ENCODE results near the gene ADD2. TPM values are rescaled to one million over a fixed set of nuclear protein-coding genes. Genes with fewer than 3 reads are reported as not detected.
"Not testable (repeated sequence)": the region's sequence is repeated elsewhere in the genome, so short reads cannot be mapped to it uniquely, and the experiment has no call there.

The ADD2 gene
- total RNA-seq, 2 experiments from 2014 or later = 0.45 to 1.2 TPM

- no peaks in the 10 kb centered on the region for H3K4me1 Mint-ChIP-seq
- peaks cover 45% of the 10 kb centered on the region for H3K27me3 Mint-ChIP-seq
- H3K4me3 Mint-ChIP-seq = no peak overlapping the region
- CTCF ChIA-PET = interaction anchor here (0.9 kb wide), 1 partner anchor 9 kb away, joined by 3 read pairs; no protein-coding TSS in a partner anchor
- H3K27ac Mint-ChIP-seq = no peak overlapping the region
- ATAC-seq (no peak), DNase-seq (no peak)
- H3K9me3 Mint-ChIP-seq (ENCODE audit: low read depth) = no peaks in the 10 kb centered on the region
- H3K36me3 Mint-ChIP-seq = no peaks in the 10 kb centered on the region
Observed at GRCh38 chr2:70626254-70626990, 141.6 kb downstream of the ADD2 start.

- H3K4me1 Mint-ChIP-seq; ATAC-seq; H3K9me3 Mint-ChIP-seq (ENCODE audit: low read depth); H3K27ac Mint-ChIP-seq; H3K36me3 Mint-ChIP-seq; CTCF ChIA-PET; DNase-seq; H3K4me3 Mint-ChIP-seq: not testable (repeated sequence)
- peaks cover 19% of the 10 kb centered on the region for H3K27me3 Mint-ChIP-seq
Observed at GRCh38 chr2:70621536-70621935, 146.5 kb downstream of the ADD2 start.

GRCh38 chr2:70620020-70620419 lies 148.0 kb downstream of the ADD2 start:
- H3K4me3 Mint-ChIP-seq = no peak overlapping the region
- CTCF ChIA-PET = interaction anchor here (0.8 to 7.6 kb wide), 5 partner anchors 27 to 317 kb away, joined by 3 to 74 read pairs (median 3); partner anchors contain the start of gene FAM136A
- no peak overlapping the region for H3K27ac Mint-ChIP-seq
- no peak for DNase-seq
- peaks cover 6% of the 10 kb centered on the region for H3K4me1 Mint-ChIP-seq
- H3K27me3 Mint-ChIP-seq = peaks cover 19% of the 10 kb centered on the region
- no peak for ATAC-seq
- H3K36me3 Mint-ChIP-seq = no peaks in the 10 kb centered on the region
- H3K9me3 Mint-ChIP-seq (ENCODE audit: low read depth) = no peaks in the 10 kb centered on the region

- H3K36me3 Mint-ChIP-seq = no peaks in the 10 kb centered on the region
- CTCF ChIA-PET = interaction anchor here (0.6 to 7.6 kb wide), 8 partner anchors 26 to 316 kb away, joined by 3 to 74 read pairs (median 8); partner anchors contain the start of gene FAM136A
- no peaks in the 10 kb centered on the region for H3K9me3 Mint-ChIP-seq (ENCODE audit: low read depth)
- H3K4me1 Mint-ChIP-seq = peaks cover 6% of the 10 kb centered on the region
- DNase-seq (no peak), ATAC-seq (no peak)
- no peak overlapping the region for H3K27ac Mint-ChIP-seq
- peaks cover 19% of the 10 kb centered on the region for H3K27me3 Mint-ChIP-seq
- no peak overlapping the region for H3K4me3 Mint-ChIP-seq
Observed at GRCh38 chr2:70619167-70619566, 148.8 kb downstream of the ADD2 start.

- DNase-seq = no peak
Observed at GRCh38 chr2:70616168-70616694, 151.8 kb downstream of the ADD2 start.

GRCh38 chr2:70615222-70615621 lies 152.8 kb downstream of the ADD2 start:
- no peaks in the 10 kb centered on the region for H3K36me3 Mint-ChIP-seq
- peaks cover 6% of the 10 kb centered on the region for H3K4me1 Mint-ChIP-seq
- H3K27me3 Mint-ChIP-seq = peaks cover 17% of the 10 kb centered on the region
- no peak overlapping the region for H3K27ac Mint-ChIP-seq
- ATAC-seq (no peak), DNase-seq (no peak)
- H3K9me3 Mint-ChIP-seq (ENCODE audit: low read depth) = no peaks in the 10 kb centered on the region
- no peak overlapping the region for H3K4me3 Mint-ChIP-seq
- CTCF ChIA-PET = interaction anchor here (1.2 to 7.6 kb wide), 3 partner anchors 15 to 312 kb away, joined by 4 to 74 read pairs (median 9); partner anchors contain the start of gene FAM136A

More at GRCh38 chr2:70616168-70616694, 151.8 kb downstream of the ADD2 start:
- Mint-ChIP-seq H3K9me3 (ENCODE audit: low read depth) (no peaks in the 10 kb centered on the region), H3K4me3 (no peak overlapping the region), H3K27ac (no peak overlapping the region), H3K36me3 (no peaks in the 10 kb centered on the region), H3K4me1 (peaks cover 6% of the 10 kb centered on the region), H3K27me3 (peaks cover 14% of the 10 kb centered on the region)
- CTCF ChIA-PET = interaction anchor here (0.6 to 7.6 kb wide), 4 partner anchors 14 to 359 kb away, joined by 3 to 74 read pairs (median 6); partner anchors contain the start of genes FAM136A and PCYOX1
- ATAC-seq = no peak

- no peak overlapping the region for H3K27ac Mint-ChIP-seq
- H3K4me1 Mint-ChIP-seq = no peaks in the 10 kb centered on the region
- peaks cover 9% of the 10 kb centered on the region for H3K27me3 Mint-ChIP-seq
- no peak overlapping the region for H3K4me3 Mint-ChIP-seq
- H3K36me3 Mint-ChIP-seq = no peaks in the 10 kb centered on the region
- DNase-seq = no peak
- no peaks in the 10 kb centered on the region for H3K9me3 Mint-ChIP-seq (ENCODE audit: low read depth)
- CTCF ChIA-PET = interaction anchor here (7.6 kb wide), 1 partner anchor 310 kb away, joined by 74 read pairs; the partner anchor contains the start of gene FAM136A
- no peak for ATAC-seq
Observed at GRCh38 chr2:70613521-70613920, 154.5 kb downstream of the ADD2 start.

GRCh38 chr2:70612574-70612973 lies 155.4 kb downstream of the ADD2 start:
- CTCF ChIA-PET = interaction anchor here (0.9 kb wide), 1 partner anchor 310 kb away, joined by 3 read pairs; no protein-coding TSS in a partner anchor
- Mint-ChIP-seq H3K4me3 (no peak overlapping the region), H3K4me1 (no peaks in the 10 kb centered on the region), H3K27ac (no peak overlapping the region), H3K9me3 (ENCODE audit: low read depth) (no peaks in the 10 kb centered on the region), H3K27me3 (peaks cover 9% of the 10 kb centered on the region), H3K36me3 (no peaks in the 10 kb centered on the region)
- ATAC-seq (no peak), DNase-seq (no peak)

GRCh38 chr2:70608373-70608772 lies 159.6 kb downstream of the ADD2 start:
- Mint-ChIP-seq H3K36me3 (no peaks in the 10 kb centered on the region), H3K4me1 (no peaks in the 10 kb centered on the region), H3K27ac (no peak overlapping the region), H3K9me3 (ENCODE audit: low read depth) (no peaks in the 10 kb centered on the region), H3K4me3 (no peak overlapping the region), H3K27me3 (peaks cover 23% of the 10 kb centered on the region)
- ATAC-seq (no peak), DNase-seq (no peak)
- CTCF ChIA-PET = interaction anchor here (1.1 kb wide), 1 partner anchor 9 kb away, joined by 3 read pairs; no protein-coding TSS in a partner anchor

GRCh38 chr2:70607121-70607561 lies 160.9 kb downstream of the ADD2 start:
- H3K27me3 Mint-ChIP-seq = peaks cover 33% of the 10 kb centered on the region
- H3K9me3 Mint-ChIP-seq (ENCODE audit: low read depth) = no peaks in the 10 kb centered on the region
- CTCF ChIA-PET = no interaction called here
- H3K36me3 Mint-ChIP-seq = no peaks in the 10 kb centered on the region
- no peak overlapping the region for H3K4me3 Mint-ChIP-seq
- DNase-seq (no peak), ATAC-seq (no peak)
- H3K27ac Mint-ChIP-seq = no peak overlapping the region
- H3K4me1 Mint-ChIP-seq = no peaks in the 10 kb centered on the region

Other genes with a start within 250 kb of the ADD2 start
- gene TGFA, start 214.4 kb downstream of the ADD2 start, total RNA-seq = not detected
- gene FIGLA, start 22.4 kb upstream of the ADD2 start, total RNA-seq = not detected
- not detected for gene CLEC4F, start 52.4 kb upstream of the ADD2 start, total RNA-seq
- not detected for gene CD207, start 67.6 kb upstream of the ADD2 start, total RNA-seq
- not detected for gene VAX2, start 132.4 kb upstream of the ADD2 start, total RNA-seq
- not detected for gene ATP6V1B1, start 167.7 kb upstream of the ADD2 start, total RNA-seq
- gene ANKRD53, start 210.4 kb upstream of the ADD2 start, total RNA-seq = not detected
- 10 to 100 TPM; 39.2 to 58.1 TPM for gene TEX261, start 226.7 kb upstream of the ADD2 start, total RNA-seq

All from activated CD8-positive, alpha-beta memory T cell treated with anti-CD3 and anti-CD28 coated beads, Interleukin-2, amount 10 ng/mL, durations not matched to agents 7 days and 5 days (primary cell).